NCI-H82 treated with DMSO at 0.1 percent for 48 hours (cell line): ENCODE results near the gene ATG5.
"Not testable (repeated sequence)": the region's sequence is repeated elsewhere in the genome, so short reads cannot be mapped to it uniquely, and the experiment has no call there.

ENCODE experiments used
- DNase-seq: peaks from one replicate; lab custom pipeline; 2025; ENCODE audit not compliant: unreplicated experiment; lab: John Stamatoyannopoulos, UW

ATG5 gene

DNA sequence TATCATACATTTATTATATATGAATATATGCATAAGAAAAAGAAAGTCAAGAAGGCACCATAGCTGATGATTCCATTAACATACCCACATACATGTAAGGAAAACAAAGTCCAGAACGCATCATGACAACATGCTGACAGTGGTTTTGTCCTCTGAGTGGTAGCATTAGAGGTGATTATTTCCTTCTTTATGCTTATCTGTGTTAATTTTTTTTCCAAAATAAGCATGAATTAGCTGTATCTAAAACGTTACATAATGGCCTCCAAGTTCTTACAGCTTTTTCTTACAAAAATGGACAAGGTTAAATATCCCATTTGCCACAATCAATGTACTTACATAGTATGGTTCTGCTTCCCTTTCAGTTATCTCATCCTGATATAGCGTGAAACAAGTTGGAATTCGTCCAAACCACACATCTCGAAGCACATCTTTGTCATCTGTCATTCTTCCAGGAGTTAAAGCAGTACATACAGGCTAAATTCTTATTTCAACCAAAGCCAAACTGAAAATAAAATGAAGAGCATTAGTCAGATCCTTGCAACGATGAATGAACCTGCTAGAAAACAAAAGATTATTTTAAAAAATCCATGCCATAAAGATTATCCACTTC lies 9.7 kb downstream of the ATG5 start:
- no peak for DNase-seq

- no peak for DNase-seq
These were observed 15.7 kb downstream of the ATG5 start for GRCh38 chr6:106309766-106310373.

GRCh38 chr6:106308985-106309384 lies 16.6 kb downstream of the ATG5 start:
- DNase-seq, result no peak

DNA sequence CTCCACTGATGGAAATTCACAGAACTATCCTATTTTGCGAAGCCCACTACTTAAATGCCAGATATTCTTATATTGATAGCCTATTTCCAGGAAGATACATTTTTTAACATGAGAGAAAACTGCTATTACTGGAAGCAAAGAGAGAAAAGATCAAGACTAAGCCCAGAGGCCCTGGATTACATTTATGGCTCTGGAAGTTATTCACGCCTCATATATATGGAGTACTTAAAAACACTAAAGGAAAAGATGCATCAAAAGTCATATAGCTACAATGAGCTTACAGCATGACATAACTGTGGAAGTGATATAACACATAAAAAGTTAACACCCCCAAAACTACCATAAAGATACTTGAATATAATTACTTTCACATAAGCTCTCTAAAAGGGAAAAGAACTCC lies 19.8 kb downstream of the ATG5 start:
- no peak for DNase-seq

DNA sequence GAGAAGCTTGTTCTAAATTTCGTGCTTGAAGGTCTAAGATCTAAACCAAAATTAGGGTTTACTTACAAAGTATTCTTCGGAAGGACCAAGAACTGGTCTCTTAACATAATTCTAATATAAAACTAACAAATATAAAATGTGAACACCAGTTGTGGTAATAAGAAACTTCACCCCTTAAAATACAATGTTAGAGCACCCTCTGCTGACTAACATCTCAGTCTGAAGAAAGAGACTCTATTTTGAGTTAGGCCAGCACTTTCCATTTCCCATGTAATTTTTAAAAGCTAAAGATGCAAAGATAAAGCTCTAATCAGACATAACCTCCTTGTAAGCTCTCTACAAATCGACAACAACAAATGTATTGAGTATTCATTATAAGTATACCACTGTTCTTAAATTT lies 24.6 kb downstream of the ATG5 start:
- DNase-seq, result no peak

DNA sequence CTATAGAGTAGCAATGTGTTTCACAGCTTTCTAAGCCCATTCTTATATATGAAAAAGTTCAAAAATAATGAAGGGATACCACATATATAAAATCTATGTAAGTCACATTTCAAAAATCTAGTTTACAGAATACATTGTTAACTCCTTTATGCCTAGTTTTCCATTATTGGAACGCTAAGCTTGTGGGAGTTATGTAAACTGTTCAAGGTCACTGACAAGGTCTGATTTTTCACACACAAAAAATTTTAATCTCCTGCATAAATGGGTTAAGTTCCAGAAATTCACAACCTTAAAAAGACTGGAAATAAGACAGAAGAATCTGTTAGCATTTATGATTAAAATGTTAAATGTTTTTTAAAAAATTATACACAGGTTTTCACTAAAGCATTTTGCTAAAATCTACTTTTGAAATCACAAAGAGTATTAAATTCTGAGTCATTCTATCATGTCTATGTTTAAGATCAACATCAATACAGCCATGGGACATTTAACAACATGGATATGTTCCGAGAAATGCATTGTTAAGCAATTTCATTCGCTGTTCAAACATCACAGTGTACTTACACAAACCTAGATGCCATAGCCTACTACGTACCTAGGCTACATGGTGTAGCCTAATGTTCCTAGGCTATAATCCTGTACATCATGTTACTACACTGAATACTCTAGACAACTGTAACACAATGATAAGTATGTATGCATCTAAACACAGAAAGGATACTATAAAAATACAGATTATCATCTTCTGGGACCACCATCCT lies 25.4 kb downstream of the ATG5 start:
- DNase-seq, result no peak

- no peak for DNase-seq
These were observed 32.4 kb downstream of the ATG5 start for GRCh38 chr6:106293116-106293515.

- no peak for DNase-seq
These were observed 34.6 kb downstream of the ATG5 start for GRCh38 chr6:106290954-106291353.

DNA sequence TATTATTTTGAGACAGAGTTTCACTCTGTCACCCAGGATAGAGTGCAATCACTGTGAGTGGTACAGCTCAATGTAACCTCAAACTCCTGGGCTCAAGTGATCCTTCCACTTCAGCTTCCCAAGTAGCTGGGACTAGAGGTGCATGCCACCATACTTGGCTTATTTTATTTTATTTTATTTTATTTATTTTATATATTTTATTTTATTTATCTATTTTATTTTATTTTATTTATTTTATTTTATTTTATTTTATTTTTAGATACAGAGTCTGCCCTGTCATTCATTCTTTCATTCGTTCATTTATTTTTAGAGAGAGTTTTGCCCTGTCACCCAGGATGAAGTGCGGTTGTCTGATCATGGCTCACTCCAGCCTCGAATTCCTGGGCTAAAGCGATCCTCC lies 35.5 kb downstream of the ATG5 start:
- DNase-seq, result no peak

DNA sequence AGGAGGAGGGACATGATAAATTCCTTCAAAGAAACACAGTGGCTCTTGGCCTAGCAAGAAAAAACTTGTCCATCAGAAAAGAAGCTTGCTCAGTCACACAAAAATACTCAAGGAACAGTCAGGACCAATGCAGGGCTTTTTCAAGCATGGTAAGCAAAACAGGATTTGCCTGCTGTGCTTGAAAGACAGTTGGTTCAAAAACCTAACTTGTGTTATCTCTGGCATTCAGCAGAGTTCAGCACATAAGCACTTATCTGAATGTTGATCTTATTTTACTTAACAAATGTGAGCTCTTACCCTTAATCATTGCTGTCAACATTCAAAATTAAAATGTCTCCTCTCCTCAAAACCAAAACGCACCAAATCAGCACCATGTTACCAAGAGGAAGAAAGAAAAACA lies 38.3 kb downstream of the ATG5 start:
- no peak for DNase-seq

- DNase-seq, result no peak
These were observed 38.8 kb downstream of the ATG5 start for GRCh38 chr6:106286746-106287145.

- DNase-seq, result no peak
These were observed 42.1 kb downstream of the ATG5 start for GRCh38 chr6:106283481-106283880.

GRCh38 chr6:106281661-106282060 lies 43.9 kb downstream of the ATG5 start:
- DNase-seq, result no peak

GRCh38 chr6:106281088-106281487 lies 44.5 kb downstream of the ATG5 start:
- DNase-seq, result no peak

GRCh38 chr6:106279179-106279578 lies 46.4 kb downstream of the ATG5 start:
- DNase-seq, result no peak

- no peak for DNase-seq
These were observed 49.9 kb downstream of the ATG5 start for GRCh38 chr6:106275692-106276091.

GRCh38 chr6:106273087-106273486 lies 52.5 kb downstream of the ATG5 start:
- DNase-seq, result no peak

- DNase-seq, result no peak
These were observed 53.3 kb downstream of the ATG5 start for GRCh38 chr6:106272287-106272686.

GRCh38 chr6:106270414-106270813 lies 55.1 kb downstream of the ATG5 start:
- DNase-seq, result no peak

GRCh38 chr6:106269268-106269919 lies 56.2 kb downstream of the ATG5 start:
- not testable (repeated sequence) for DNase-seq

DNA sequence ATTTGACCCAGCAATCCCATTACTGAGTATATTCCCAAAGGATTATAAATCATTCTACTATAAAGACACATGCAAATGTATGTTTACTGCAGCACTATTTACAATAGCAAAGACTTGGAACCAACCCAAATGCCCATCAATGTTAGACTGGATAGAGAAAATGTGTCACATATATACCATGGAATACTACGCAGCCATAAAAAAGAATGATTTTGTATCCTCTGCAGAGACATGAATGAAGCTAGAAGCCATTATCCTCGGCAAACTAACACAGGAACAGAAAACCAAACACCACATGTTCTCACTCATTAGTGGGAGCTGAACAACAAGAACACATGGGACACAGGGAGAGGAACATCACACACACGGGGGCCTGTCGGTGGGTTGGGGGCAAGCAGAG lies 57.1 kb downstream of the ATG5 start:
- not testable (repeated sequence) for DNase-seq

GRCh38 chr6:106264433-106264832 lies 61.1 kb downstream of the ATG5 start:
- DNase-seq, result not testable (repeated sequence)
